ENCODE results near the gene VEGFA. TPM values are rescaled to one million over a fixed set of nuclear protein-coding genes. Genes with fewer than 3 reads are reported as not detected.

Gene VEGFA
- total RNA-seq, 1 experiment from 2014 or later, result 80.2 TPM

- Histone ChIP-seq H3K27ac (no peak overlapping the region), H3K4me1 (replicated peaks) (peaks cover 38% of the 10 kb centered on the region), H3K27me3 (replicated peaks) (no peaks in the 10 kb centered on the region), H3K4me3 (no peak overlapping the region), H3K9me3 (replicated peaks) (no peaks in the 10 kb centered on the region), H3K36me3 (no peaks in the 10 kb centered on the region)
- peak; percentile 40 to 69 for DNase-seq (ENCODE audit: low read depth in 1 of 2, low spot score in 2 of 2)
These were observed 63.4 kb downstream of the VEGFA start for GRCh38 chr6:43833223-43833995.

GRCh38 chr6:43833996-43834390, 64.0 kb downstream of the VEGFA start:
- Histone ChIP-seq H3K27ac (no peak overlapping the region), H3K4me1 (replicated peaks) (peaks cover 44% of the 10 kb centered on the region), H3K27me3 (replicated peaks) (no peaks in the 10 kb centered on the region), H3K9me3 (replicated peaks) (no peaks in the 10 kb centered on the region), H3K36me3 (no peaks in the 10 kb centered on the region), H3K4me3 (no peak overlapping the region)
- no peak for DNase-seq (ENCODE audit: low read depth in 1 of 2, low spot score in 2 of 2)

- Histone ChIP-seq H3K36me3 (no peaks in the 10 kb centered on the region), H3K9me3 (replicated peaks) (no peaks in the 10 kb centered on the region), H3K27me3 (replicated peaks) (no peaks in the 10 kb centered on the region), H3K4me1 (replicated peaks) (peaks cover 51% of the 10 kb centered on the region), H3K27ac (no peak overlapping the region), H3K4me3 (no peak overlapping the region)
- no peak for DNase-seq (ENCODE audit: low read depth in 1 of 2, low spot score in 2 of 2)
These were observed 64.6 kb downstream of the VEGFA start for GRCh38 chr6:43834528-43835155.

GRCh38 chr6:43835872-43836419, 65.9 kb downstream of the VEGFA start:
- Histone ChIP-seq H3K36me3 (no peaks in the 10 kb centered on the region), H3K4me1 (replicated peaks) (peaks cover 64% of the 10 kb centered on the region), H3K27ac (no peak overlapping the region), H3K9me3 (replicated peaks) (no peaks in the 10 kb centered on the region), H3K27me3 (replicated peaks) (no peaks in the 10 kb centered on the region), H3K4me3 (no peak overlapping the region)
- peak in 1 of 2 experiments; percentile 40 for DNase-seq (ENCODE audit: low read depth in 1 of 2, low spot score in 2 of 2)

Other genes starting within 250 kb of the VEGFA start
- 35.8 and 81.8 TPM in 2 replicates for gene XPO5, start 194.2 kb upstream of the VEGFA start, total RNA-seq (2014; rRNA removed; shearing (Covaris generic))
- 22.6 and 27.3 TPM in 2 replicates for gene POLH, start 194.0 kb upstream of the VEGFA start, total RNA-seq (2014; rRNA removed; shearing (Covaris generic))
- gene GTPBP2, start 140.9 kb upstream of the VEGFA start, total RNA-seq (2014; rRNA removed; shearing (Covaris generic)), result 57.3 and 59.8 TPM in 2 replicates
- 17.9 and 59.4 TPM in 2 replicates for gene MAD2L1BP, start 134.4 kb upstream of the VEGFA start, total RNA-seq (2014; rRNA removed; shearing (Covaris generic))
- gene RSPH9, start 125.2 kb upstream of the VEGFA start, total RNA-seq (2014; rRNA removed; shearing (Covaris generic)), result not detected in 2 replicates
- gene MRPS18A, start 82.4 kb upstream of the VEGFA start, total RNA-seq (2014; rRNA removed; shearing (Covaris generic)), result 47.9 and 57.6 TPM in 2 replicates

Data from SJSA1 (cell line).